Stimulated activated CD4-positive, alpha-beta T cell treated with anti-CD3 and anti-CD28 coated beads, Interleukin-12 subunit alpha, Interleukin-12 subunit beta, amount 100 ng/mL, for 24 hours (primary cell): ENCODE measurements around the gene HEATR9.

ENCODE experiments used
- DNase-seq, 2 experiments: peaks; one replicate each; pipeline ENCODE4 v3.0.0-alpha.2; 2020; ENCODE audit warnings: low read depth in 2 of 2

The HEATR9 gene

GRCh38 chr17:35895636-35896587 lies 27.2 kb upstream of the HEATR9 start:
- no peak for DNase-seq

GRCh38 chr17:35894206-35894605 lies 25.5 kb upstream of the HEATR9 start:
- DNase-seq, result no peak

- no peak for DNase-seq
These were observed 25.1 kb upstream of the HEATR9 start for GRCh38 chr17:35893751-35894150.

GRCh38 chr17:35892091-35893035 lies 23.7 kb upstream of the HEATR9 start:
- DNase-seq, result peak; percentile 22 to 47

DNA sequence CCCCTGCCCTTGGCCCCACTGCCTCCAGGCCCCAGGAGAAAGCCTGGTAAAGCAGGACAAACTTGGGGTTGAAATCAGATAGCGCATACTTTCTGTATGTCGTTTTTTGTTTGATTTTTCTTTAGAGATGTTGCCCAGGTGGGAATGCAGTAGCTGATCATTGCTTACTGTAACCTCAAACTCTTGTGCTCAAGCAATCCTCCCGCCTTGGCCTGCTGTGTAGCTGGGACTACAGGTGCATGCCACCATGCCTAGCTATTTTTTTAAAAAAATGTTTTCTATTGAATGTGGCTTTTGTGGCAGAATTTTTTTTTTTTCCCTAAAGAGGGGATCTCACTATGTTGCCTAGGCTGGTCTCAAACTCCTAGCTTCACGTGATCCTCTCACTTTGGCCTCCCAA lies 22.6 kb upstream of the HEATR9 start:
- DNase-seq, result no peak

DNA sequence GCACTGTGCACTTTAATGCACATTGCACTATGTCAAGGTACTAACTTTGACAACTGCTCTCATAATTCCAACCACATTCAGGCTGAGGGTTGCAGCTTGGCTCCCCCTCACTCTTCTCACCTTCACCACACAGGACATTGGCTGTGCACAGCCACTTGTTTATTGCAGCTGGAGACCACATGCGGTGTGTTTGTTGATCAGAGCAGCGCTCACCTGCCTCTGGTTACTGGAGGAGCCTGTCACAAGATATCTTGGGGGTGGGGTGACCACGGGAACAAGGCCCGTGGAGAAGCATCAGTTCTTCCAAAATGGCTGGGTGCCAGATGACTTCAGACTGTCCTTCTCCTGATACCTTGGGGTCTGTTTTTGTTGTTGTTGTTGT lies 22.1 kb upstream of the HEATR9 start:
- DNase-seq, result no peak

- no peak for DNase-seq
These were observed 21.4 kb upstream of the HEATR9 start for GRCh38 chr17:35889818-35890773.

GRCh38 chr17:35889241-35889640 lies 20.6 kb upstream of the HEATR9 start:
- DNase-seq, result no peak

DNA sequence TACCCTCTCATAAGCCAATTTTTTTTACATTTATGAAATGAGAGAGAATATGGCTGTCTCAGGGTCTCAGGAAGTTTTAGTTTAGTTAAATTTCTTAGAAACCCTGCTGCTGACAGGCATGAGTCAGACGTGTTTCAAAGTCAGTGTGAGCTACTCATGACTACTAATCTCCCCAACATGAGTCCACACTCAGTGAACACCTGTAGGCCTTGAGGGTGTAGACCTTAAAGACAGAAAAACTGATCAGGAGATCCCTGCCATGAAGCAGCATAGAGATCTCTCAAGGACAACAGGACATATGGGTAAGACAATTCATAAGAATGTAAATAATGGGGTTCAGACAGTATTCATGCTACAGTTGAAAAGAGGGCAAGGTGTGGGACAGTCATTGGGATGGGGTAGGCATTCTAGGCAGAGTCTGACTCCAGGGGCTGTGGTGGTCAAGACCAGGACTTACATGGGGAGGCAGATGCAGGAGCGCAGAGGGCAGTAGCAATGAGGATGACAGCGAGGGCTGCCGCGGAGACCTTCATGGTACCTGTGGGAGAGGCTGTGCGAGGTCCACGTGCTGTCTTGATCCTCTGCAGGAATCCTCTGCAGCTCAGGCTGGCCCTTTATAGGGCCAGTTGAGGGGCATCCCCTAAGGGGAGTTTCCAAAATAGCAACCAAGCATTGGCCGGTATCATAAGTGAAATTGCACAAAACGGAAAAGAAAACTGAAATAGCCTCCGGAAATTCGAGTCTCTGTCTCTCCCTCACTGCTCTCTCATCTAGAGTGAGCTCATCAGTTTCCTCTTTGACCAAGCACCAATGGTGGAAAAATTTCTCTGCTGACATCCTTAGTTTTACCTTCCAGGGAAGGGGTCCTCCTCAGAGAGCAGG lies 11.3 kb upstream of the HEATR9 start, which contains the start of gene CCL5:
Gene CCL5 (minus strand): TSS at position 588 of the 882 bp plus-strand sequence.
- DNase-seq, result no peak

DNA sequence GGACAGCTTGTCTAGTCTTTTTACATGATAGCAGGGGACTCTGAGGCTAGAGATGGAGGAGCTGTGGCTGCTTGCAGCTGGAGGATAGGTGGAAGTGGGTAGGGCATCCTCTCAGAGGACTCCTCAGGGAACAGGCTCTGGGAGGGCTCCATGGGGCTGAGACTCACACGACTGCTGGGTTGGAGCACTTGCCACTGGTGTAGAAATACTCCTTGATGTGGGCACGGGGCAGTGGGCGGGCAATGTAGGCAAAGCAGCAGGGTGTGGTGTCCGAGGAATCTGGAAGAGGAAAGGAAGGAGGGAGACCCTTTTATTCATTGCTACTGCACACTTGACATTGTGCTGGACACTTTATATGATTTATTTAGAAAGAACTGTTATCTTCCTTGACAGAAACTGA lies 9.7 kb upstream of the HEATR9 start:
- DNase-seq, result no peak

GRCh38 chr17:35877345-35878029 lies 8.8 kb upstream of the HEATR9 start:
- no peak for DNase-seq

DNA sequence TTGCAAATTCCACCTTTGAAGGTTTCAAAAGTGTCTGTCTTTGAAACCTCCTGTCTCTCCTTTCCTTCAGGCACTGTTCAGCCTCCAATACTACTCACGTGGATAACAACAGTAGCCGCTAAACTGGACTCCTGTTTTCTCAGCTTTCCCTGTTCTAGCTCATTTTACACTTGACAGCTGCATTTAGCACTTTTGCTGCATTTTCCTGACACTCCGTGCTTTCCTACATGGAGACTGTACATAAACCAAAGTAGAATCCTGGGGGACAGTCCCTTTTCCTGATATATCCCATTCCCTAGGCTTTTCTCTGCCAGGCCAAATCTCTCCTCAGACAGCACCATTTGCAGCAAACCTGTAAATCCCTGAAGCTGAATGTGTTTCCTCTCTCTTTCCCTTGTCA lies 7.8 kb upstream of the HEATR9 start:
- DNase-seq, result no peak

DNA sequence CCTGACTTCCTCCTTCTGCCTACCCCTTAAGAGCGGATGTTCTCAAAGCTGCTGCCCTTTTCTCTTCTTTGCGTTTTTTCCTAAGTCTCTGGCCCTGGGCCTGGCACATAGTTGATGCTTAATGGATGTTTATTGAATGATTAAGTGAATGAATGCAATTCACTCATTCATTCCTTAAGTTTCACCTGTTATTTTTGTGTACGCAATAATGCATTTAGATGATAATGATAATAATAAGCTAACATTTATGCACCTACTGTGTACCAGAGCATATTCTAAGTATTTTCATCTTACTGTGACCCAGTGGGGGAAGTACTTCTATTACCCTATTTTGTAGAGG lies 7.1 kb upstream of the HEATR9 start:
- DNase-seq, result no peak

- no peak for DNase-seq
These were observed 6.5 kb upstream of the HEATR9 start for GRCh38 chr17:35875072-35875799.

- DNase-seq, result no peak
These were observed 3.7 kb upstream of the HEATR9 start for GRCh38 chr17:35872196-35872980.

- no peak for DNase-seq
These were observed 2.5 kb upstream of the HEATR9 start for GRCh38 chr17:35870906-35871819.

GRCh38 chr17:35867574-35867973 lies 1.1 kb downstream of the HEATR9 start:
- DNase-seq, result no peak
